ENCODE results near the gene FMN1.

DNA sequence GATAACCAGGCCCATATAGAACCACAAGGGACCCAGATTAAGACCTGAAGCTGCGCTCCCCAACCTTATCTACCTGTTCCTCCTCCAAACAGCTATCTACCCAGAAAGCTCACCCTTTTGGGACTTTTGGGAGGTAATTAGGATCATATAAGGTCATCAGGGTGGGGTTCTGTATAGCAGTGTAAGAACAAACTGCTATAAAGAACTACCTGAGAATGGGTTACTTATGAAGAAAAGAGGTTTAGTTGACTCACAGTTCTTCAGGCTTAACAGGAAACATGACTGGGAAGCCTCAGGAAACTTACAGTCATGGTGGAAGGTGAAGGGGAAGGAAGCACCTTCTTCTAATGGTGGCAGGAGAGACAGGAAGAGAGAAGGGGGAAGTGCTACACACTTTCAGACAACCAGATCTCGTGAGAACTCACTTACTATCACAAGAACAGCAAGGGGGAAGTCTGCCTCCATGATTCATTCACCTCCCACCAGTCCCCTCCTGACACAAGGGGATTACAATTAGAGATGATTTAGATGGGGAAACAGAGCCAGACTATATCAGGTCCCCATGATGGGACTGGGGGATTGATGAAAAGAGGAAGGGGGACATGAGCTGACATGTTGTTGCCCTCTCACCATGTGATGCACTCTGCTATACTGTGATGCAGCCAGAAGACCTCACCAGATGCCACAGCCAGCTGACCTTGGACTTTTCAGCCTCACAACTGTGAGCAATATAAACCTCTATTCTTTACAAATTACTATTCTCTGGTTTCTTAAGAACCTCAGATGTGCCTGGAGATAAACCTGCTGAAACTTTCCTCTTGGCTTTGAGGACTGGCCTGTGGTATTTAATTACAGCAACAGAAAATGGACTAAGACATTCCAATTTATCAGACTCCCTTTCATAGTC is 15.3 kb upstream of the FMN1 start:
- TF ChIP-seq ESRRA (CRISPR knock-in tag; IDR thresholded peaks at IDR 0.05; ENCODE audit: borderline replicate concordance) (no peak), FOXJ3 (CRISPR knock-in tag; IDR thresholded peaks at IDR 0.05; ENCODE audit: borderline replicate concordance) (no peak), SMAD3 (CRISPR knock-in tag; IDR thresholded peaks at IDR 0.05; ENCODE audit: borderline replicate concordance) (no peak), ZNF263 (CRISPR knock-in tag; IDR thresholded peaks at IDR 0.05; ENCODE audit: low read depth) (no peak), ZNF232 (CRISPR knock-in tag; IDR thresholded peaks at IDR 0.05) (no peak), ZNF121 (CRISPR knock-in tag; IDR thresholded peaks at IDR 0.05) (no peak), MXD4 (CRISPR knock-in tag; IDR thresholded peaks at IDR 0.05; ENCODE audit: borderline replicate concordance) (no peak), GRHL2 (CRISPR knock-in tag; IDR thresholded peaks at IDR 0.05; ENCODE audit: insufficient replicate concordance, severe bottlenecking) (no peak), KAT7 (CRISPR knock-in tag; IDR thresholded peaks at IDR 0.05; ENCODE audit: borderline replicate concordance) (no peak), FOXP1 (CRISPR knock-in tag; IDR thresholded peaks at IDR 0.05; ENCODE audit: borderline replicate concordance) (no peak), ZNF138 (CRISPR knock-in tag; conservative IDR thresholded peaks at IDR 0.05) (no peak)
- TF ChIP-seq, protein P1, sequence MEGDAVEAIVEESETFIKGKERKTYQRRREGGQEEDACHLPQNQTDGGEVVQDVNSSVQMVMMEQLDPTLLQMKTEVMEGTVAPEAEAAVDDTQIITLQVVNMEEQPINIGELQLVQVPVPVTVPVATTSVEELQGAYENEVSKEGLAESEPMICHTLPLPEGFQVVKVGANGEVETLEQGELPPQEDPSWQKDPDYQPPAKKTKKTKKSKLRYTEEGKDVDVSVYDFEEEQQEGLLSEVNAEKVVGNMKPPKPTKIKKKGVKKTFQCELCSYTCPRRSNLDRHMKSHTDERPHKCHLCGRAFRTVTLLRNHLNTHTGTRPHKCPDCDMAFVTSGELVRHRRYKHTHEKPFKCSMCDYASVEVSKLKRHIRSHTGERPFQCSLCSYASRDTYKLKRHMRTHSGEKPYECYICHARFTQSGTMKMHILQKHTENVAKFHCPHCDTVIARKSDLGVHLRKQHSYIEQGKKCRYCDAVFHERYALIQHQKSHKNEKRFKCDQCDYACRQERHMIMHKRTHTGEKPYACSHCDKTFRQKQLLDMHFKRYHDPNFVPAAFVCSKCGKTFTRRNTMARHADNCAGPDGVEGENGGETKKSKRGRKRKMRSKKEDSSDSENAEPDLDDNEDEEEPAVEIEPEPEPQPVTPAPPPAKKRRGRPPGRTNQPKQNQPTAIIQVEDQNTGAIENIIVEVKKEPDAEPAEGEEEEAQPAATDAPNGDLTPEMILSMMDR (IDR thresholded peaks at IDR 0.05) = no peak
- TF ChIP-seq, protein P2, sequence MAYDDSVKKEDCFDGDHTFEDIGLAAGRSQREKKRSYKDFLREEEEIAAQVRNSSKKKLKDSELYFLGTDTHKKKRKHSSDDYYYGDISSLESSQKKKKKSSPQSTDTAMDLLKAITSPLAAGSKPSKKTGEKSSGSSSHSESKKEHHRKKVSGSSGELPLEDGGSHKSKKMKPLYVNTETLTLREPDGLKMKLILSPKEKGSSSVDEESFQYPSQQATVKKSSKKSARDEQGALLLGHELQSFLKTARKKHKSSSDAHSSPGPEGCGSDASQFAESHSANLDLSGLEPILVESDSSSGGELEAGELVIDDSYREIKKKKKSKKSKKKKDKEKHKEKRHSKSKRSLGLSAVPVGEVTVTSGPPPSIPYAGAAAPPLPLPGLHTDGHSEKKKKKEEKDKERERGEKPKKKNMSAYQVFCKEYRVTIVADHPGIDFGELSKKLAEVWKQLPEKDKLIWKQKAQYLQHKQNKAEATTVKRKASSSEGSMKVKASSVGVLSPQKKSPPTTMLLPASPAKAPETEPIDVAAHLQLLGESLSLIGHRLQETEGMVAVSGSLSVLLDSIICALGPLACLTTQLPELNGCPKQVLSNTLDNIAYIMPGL (CRISPR knock-in tag; IDR thresholded peaks at IDR 0.05) = no peak
- TF ChIP-seq, protein P3, sequence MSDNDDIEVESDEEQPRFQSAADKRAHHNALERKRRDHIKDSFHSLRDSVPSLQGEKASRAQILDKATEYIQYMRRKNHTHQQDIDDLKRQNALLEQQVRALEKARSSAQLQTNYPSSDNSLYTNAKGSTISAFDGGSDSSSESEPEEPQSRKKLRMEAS (CRISPR knock-in tag; IDR thresholded peaks at IDR 0.05) = no peak
